K562 (cell line): ENCODE results near the gene ELOB. TPM values are rescaled to one million over a fixed set of nuclear protein-coding genes. Genes with fewer than 3 reads are reported as not detected.

ENCODE experiments used
- ERF ChIP-seq: fragments of 450-650 bp; formaldehyde crosslinking; IDR thresholded peaks from 2 replicates; pipeline ENCODE4 v1.4.0; 2020; ENCODE audit warnings: mild to moderate bottlenecking, mixed read lengths
- MBD2 ChIP-seq: sonication (generic); IDR thresholded peaks from 2 replicates; pipeline ENCODE4 v1.6.1; 2016; ENCODE audit warnings: low read depth, borderline replicate concordance
- SMAD1 ChIP-seq: fragments of 150-350 bp; IDR thresholded peaks from 2 replicates; pipeline ENCODE4 v1.6.1; 2014; ENCODE audit warnings: low read length, low read depth; ENCODE audit not compliant: partially characterized antibody
- SP2 ChIP-seq: IDR thresholded peaks from 2 replicates; pipeline ENCODE4 v1.6.1; 2011; ENCODE audit warnings: mild to moderate bottlenecking, low read depth, low read length, moderate library complexity; ENCODE audit not compliant: poor library complexity, severe bottlenecking; ENCODE audit errors: extremely low read depth
- ZBTB12 ChIP-seq: fragments of 250-450 bp; sonication (Bioruptor Pico); IDR thresholded peaks from 2 replicates; pipeline ENCODE4 v1.4.0; 2020
- polyA plus RNA-seq, 8 experiments: library from polyadenylated mRNA; depleted of rRNA in 4 of 8; stranded (reverse) in 5 of 8; unstranded in 3 of 8; fragments of >200 nt; fragmentation: Nextera tagmentation in 2 of 8; fragmentation: Illumina TruSeq in 1 of 8; extraction: Ambion mirVana in 2 of 8; extraction: Trizol in 1 of 8; gene quantifications; 2 replicates each; pipeline versions ENCODE4 v1.2.1 to v1.2.3, GENCODE V29; 2011 to 2014; ENCODE audit warnings: inconsistent platforms in 1 of 8, missing spikeins in 1 of 8
- total RNA-seq, 7 experiments: library from RNA; depleted of rRNA in 6 of 7; stranded (reverse); fragments of >200 nt in 6 of 7; fragmentation: Illumina TruSeq in 2 of 7; extraction: Trizol in 2 of 7; gene quantifications; 2 replicates each; pipeline versions ENCODE4 v1.2.1 to v1.2.3, GENCODE V29; 2011 to 2021; ENCODE audit warnings: low replicate concordance in 1 of 7
- TF ChIP-seq, protein P1 (sequence below): IDR thresholded peaks from 2 replicates; pipeline ENCODE4 v1.6.1; 2011; ENCODE audit warnings: borderline replicate concordance, low read depth, mild to moderate bottlenecking, moderate library complexity, low read length; ENCODE audit not compliant: insufficient read depth, poor library complexity, severe bottlenecking

ELOB gene
- total and polyA plus RNA-seq, 9 of the 15 experiments (the other 6 are each of a cell fraction or from before 2014, with no cell fraction given) = 63.2 to 791 (median 237) TPM

DNA sequence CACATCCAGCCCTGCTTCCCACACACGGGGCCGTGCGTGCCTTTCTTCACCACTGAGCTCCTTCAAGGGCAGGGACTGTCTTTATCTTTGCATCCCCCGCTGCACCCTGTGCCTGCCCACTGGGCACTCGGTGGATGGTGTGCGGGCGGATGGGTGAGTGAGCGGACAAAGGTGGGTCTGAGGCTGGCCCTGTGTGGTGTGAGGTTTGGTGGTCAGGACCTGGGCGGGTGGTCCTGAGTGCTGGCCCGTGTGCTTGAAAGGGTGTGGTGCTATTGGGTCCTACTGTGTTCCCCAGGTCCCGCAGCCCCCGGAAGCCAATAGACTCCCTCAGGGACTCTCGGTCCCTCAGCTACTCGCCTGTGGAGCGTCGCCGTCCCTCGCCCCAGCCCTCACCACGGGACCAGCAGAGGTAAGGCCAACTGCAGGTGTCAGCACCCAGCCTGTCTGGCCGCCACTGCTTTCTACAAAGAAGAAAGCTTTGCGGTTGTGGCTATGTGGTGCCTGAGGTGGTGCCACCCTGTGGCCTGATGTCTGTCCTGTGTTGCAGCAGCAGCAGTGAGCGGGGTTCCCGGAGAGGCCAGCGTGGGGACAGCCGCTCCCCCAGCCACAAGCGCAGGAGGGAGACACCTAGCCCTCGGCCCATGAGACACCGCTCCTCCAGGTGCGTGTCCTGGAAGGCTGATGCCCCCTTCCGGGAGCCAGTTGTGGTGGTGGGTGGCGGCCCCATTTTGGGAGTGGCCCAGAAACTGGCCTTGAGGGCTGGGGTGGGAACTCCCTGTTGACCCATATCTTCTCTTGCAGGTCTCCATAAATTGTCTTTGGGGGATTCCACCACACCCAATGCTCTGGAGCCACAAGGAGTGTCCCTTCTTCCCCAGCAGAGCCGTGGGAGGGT lies 6.8 kb downstream of the ELOB start (continued):
- TF ChIP-seq, protein P1, sequence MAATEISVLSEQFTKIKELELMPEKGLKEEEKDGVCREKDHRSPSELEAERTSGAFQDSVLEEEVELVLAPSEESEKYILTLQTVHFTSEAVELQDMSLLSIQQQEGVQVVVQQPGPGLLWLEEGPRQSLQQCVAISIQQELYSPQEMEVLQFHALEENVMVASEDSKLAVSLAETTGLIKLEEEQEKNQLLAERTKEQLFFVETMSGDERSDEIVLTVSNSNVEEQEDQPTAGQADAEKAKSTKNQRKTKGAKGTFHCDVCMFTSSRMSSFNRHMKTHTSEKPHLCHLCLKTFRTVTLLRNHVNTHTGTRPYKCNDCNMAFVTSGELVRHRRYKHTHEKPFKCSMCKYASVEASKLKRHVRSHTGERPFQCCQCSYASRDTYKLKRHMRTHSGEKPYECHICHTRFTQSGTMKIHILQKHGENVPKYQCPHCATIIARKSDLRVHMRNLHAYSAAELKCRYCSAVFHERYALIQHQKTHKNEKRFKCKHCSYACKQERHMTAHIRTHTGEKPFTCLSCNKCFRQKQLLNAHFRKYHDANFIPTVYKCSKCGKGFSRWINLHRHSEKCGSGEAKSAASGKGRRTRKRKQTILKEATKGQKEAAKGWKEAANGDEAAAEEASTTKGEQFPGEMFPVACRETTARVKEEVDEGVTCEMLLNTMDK = peak; percentile 43
- TF ChIP-seq SMAD1 (no peak), SP2 (no peak), ERF (CRISPR knock-in tag) (no peak), MBD2 (no peak), ZBTB12 (no peak)
